Adrenal gland (tissue), 12 donors: ENCODE measurements around the gene CYSTM1. TPM values are rescaled to one million over a fixed set of nuclear protein-coding genes. Genes with fewer than 3 reads are reported as not detected.
A peak's percentile ranks its signal among the peaks of the same experiment; 100 is the strongest.

Source experiments
- DNase-seq, 7 donors: peaks; one replicate each; pipeline ENCODE4 v3.0.0-alpha.2; 2019 to 2020
- H3K27ac ChIP-seq, 5 donors: fragments of 200-600 bp; sonication (generic) in 4 of 5; 1 replicate in 3 of 5; 2 replicates in 2 of 5; pipeline versions ENCODE4 v1.5.1 to v1.8.0; 2016 to 2020; ENCODE audit warnings: mild to moderate bottlenecking in 1 of 5
- H3K27me3 ChIP-seq: fragments of 200-600 bp; 2 replicates; pipeline ENCODE4 v1.8.0; 2021
- H3K36me3 ChIP-seq, 2 donors: fragments of 200-600 bp; replicated peaks in 1 of 2; 1 replicate in 1 of 2; 2 replicates in 1 of 2; pipeline versions ENCODE4 v1.5.1 to v1.8.0; 2018 to 2022
- H3K4me1 ChIP-seq, 2 donors: fragments of 200-600 bp; replicated peaks in 1 of 2; 1 replicate in 1 of 2; 2 replicates in 1 of 2; pipeline versions ENCODE4 v1.5.1 to v1.8.0; 2018 to 2021
- H3K4me3 ChIP-seq, 4 donors: fragments of 200-600 bp; sonication (generic) in 3 of 4; one replicate each; pipeline ENCODE4 v1.5.1; 2016 to 2018
- H3K9me3 ChIP-seq, 3 donors: fragments of 200-600 bp; sonication (generic) in 1 of 3; replicated peaks in 1 of 3; 1 replicate in 2 of 3; 2 replicates in 1 of 3; pipeline versions ENCODE4 v1.5.1 to v1.8.0; 2016 to 2021
- CTCF ChIP-seq, 6 experiments: fragments of 450-650 bp in 4 of 6; fragments of 200-600 bp in 2 of 6; sonication (generic) in 1 of 6; IDR thresholded peaks; 1 replicate in 5 of 6; 2 replicates in 1 of 6; pipeline versions ENCODE4 v1.5.1 to v1.8.0; 2016 to 2021; ENCODE audit warnings: antibody characterized with exemption in 6 of 6, mild to moderate bottlenecking in 2 of 6, moderate library complexity in 1 of 6
- POLR2A ChIP-seq, 2 donors: fragments of 450-650 bp; IDR thresholded peaks; one replicate each; pipeline ENCODE4 v1.6.1; 2017; ENCODE audit warnings: antibody characterized with exemption in 2 of 2, mild to moderate bottlenecking in 2 of 2, moderate library complexity in 1 of 2
- WGBS, 4 donors: extraction: QIAGEN DNeasy Blood & Tissue Kit in 2 of 4; methylation state at CpG; one replicate each; pipeline versions ENCODE4 v1.1.5 to v1.1.7; 2013 to 2017; 5-methylcytosine and 5-hydroxymethylcytosine counted together
- intact Hi-C, 2 donors: fragments of 100-400 bp; cut with DNase I; formaldehyde crosslinking; loops; one replicate each; pipeline versions ENCODE4 v1.14.1 to v1.15.0; 2022 to 2023
- polyA plus RNA-seq, 3 donors: library from polyadenylated mRNA; stranded (reverse); fragments of 200-250 nt in 2 of 3; fragments of 350-450 nt in 1 of 3; fragmentation: Illumina TruSeq in 1 of 3; extraction: RNeasy Lipid Tissue Mini Kit (QIAGEN cat#74804) in 1 of 3; gene quantifications; one replicate each; pipeline ENCODE4 v1.2.3, GENCODE V29; 2013 to 2014
- total RNA-seq, 9 donors: library from RNA; depleted of rRNA in 4 of 9; stranded (reverse); fragments of >200 nt in 4 of 9; fragments of 120-200 nt in 1 of 9; fragmentation: NEBNext Ultra II Directional in 1 of 9; extraction: Animal tissue kit (Norgen Biotek cat#: 25700) in 1 of 9; gene quantifications; one replicate each; pipeline versions ENCODE4 v1.1.0 to v1.2.4, GENCODE V29; 2013 to 2023
- donor health status: healthy with polysubstance abuse.
- donor health status: Bipolar disorder and iron deficiency.
- donor health status: DM: yes; HTN: yes; CAD: no.
- donor health status: DM: no; HTN: no; CAD: no.
- donor health status: DM: no; HTN: no; CAD: no.
- donor health status: DM: yes; HTN: yes; CAD: no.

Gene CYSTM1
- total and polyA plus RNA-seq, 12 donors = 42.6 to 605 (median 180) TPM

- Histone ChIP-seq H3K4me3 (no peak overlapping the region), H3K27ac (no peak overlapping the region), H3K9me3 (no peaks in the 10 kb centered on the region), H3K36me3 (no peaks in the 10 kb centered on the region), H3K27me3 (no peaks in the 10 kb centered on the region), H3K4me1 (peaks cover 15 to 16% of the 10 kb centered on the region in 2 donors)
- DNase-seq = peak in 1 of 7 donors; percentile 19
- 58 to 62% (median 59%) methylated on average over 6 of the region's 6 CpGs for WGBS, 4 donors
- TF ChIP-seq POLR2A (IDR thresholded peaks at IDR 0.05) (no peak), CTCF (IDR thresholded peaks at IDR 0.05) (no peak)
- intact Hi-C loops = loop anchor here (5.0 kb wide), 3 partner anchors 36 to 76 kb away; partner anchors contain the start of gene PURA (in 1 of the 2)
Measured at GRCh38 chr5:140148508-140148907, 26.5 kb upstream of the CYSTM1 start.

GRCh38 chr5:140150201-140150600 lies 24.8 kb upstream of the CYSTM1 start:
- TF ChIP-seq CTCF (IDR thresholded peaks at IDR 0.05) = no peak
- TF ChIP-seq POLR2A (IDR thresholded peaks at IDR 0.05) = no peak
- Histone ChIP-seq H3K27me3 (no peaks in the 10 kb centered on the region), H3K27ac (no peak overlapping the region), H3K36me3 (no peaks in the 10 kb centered on the region), H3K9me3 (no peaks in the 10 kb centered on the region), H3K4me3 (no peak overlapping the region), H3K4me1 (peaks cover 15 to 16% of the 10 kb centered on the region in 2 donors)
- DNase-seq = peak in 2 of 7 donors; percentile 7 to 35
- intact Hi-C loops = loop anchor here (10.0 kb wide), 3 partner anchors 185 to 365 kb away; no protein-coding TSS in a partner anchor
- 64 to 92% (median 89%) methylated on average over 2 of the region's 2 CpGs for WGBS, 4 donors

- peak in 1 of 7 donors; percentile 49 for DNase-seq
- no peaks in the 10 kb centered on the region for H3K9me3 ChIP-seq
- intact Hi-C loops = loop anchor here (10.0 kb wide), 3 partner anchors 187 to 367 kb away; no protein-coding TSS in a partner anchor
- no peaks in the 10 kb centered on the region for H3K36me3 ChIP-seq
- H3K27ac ChIP-seq = no peak overlapping the region
- no peaks in the 10 kb centered on the region for H3K27me3 ChIP-seq
- peaks cover 4% of the 10 kb centered on the region in 2 donors for H3K4me1 ChIP-seq
- no peak for TF ChIP-seq POLR2A (IDR thresholded peaks at IDR 0.05)
- no peak for TF ChIP-seq CTCF (IDR thresholded peaks at IDR 0.05)
- no peak overlapping the region for H3K4me3 ChIP-seq
- WGBS, 4 donors = 83 to 93% (median 85%) methylated on average over 7 of the region's 7 CpGs
Measured at GRCh38 chr5:140151144-140152021, 23.6 kb upstream of the CYSTM1 start.
